CD4-positive, alpha-beta T cell treated with Interferon alpha-2 for 1 hour (primary cell): Measurements from ENCODE around the gene HHAT.

ENCODE experiments used
- DNase-seq, 2 donors: peaks; one replicate each; pipeline ENCODE4 v3.0.0-alpha.2; 2020 to 2022

HHAT gene

DNA sequence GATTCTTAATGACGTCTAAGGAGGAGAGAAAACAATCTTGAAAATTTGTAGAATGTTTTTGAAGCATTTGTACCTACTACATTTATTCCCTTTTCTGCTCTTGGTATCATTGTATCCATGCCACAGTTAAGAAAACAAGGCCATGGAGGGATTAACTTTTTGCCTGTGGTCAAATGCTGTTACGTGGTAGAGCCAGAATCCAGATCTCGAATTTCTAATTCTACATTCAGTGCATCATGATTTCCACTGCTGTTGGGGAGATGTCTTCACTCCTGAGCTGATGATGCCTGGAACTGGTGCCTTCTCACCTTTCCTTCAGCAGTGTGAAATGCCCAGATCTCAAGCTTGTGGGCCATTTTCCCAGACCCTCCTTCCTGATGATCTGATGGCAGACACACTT lies 175.6 kb downstream of the HHAT start:
- no peak for DNase-seq

GRCh38 chr1:210505601-210506496 lies 177.1 kb downstream of the HHAT start:
- DNase-seq: no peak

DNA sequence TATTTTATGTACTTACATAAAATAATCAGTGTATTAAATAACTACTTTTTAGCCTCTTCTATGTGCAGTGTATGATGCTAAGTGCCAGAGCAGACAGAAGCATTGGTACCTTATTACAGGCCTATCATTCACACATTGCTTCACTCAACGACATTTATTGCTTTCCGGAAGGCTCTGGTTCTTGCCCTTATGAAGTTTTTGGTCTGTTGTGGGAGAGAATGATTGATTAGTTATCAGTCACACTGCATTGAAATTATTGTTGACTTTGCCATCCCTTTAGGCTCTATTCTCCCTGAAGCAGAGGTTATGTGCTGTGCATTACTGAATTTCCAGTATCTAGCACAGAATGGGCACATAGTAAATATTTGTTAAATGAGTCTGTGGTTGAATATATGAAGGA lies 178.0 kb downstream of the HHAT start:
- DNase-seq: no peak

- DNase-seq: no peak
Measured at GRCh38 chr1:210516092-210516656, 187.5 kb downstream of the HHAT start.

- DNase-seq: no peak
Measured at GRCh38 chr1:210516697-210517459, 188.2 kb downstream of the HHAT start.

- no peak for DNase-seq
Measured at GRCh38 chr1:210523830-210524229, 195.1 kb downstream of the HHAT start.

DNA sequence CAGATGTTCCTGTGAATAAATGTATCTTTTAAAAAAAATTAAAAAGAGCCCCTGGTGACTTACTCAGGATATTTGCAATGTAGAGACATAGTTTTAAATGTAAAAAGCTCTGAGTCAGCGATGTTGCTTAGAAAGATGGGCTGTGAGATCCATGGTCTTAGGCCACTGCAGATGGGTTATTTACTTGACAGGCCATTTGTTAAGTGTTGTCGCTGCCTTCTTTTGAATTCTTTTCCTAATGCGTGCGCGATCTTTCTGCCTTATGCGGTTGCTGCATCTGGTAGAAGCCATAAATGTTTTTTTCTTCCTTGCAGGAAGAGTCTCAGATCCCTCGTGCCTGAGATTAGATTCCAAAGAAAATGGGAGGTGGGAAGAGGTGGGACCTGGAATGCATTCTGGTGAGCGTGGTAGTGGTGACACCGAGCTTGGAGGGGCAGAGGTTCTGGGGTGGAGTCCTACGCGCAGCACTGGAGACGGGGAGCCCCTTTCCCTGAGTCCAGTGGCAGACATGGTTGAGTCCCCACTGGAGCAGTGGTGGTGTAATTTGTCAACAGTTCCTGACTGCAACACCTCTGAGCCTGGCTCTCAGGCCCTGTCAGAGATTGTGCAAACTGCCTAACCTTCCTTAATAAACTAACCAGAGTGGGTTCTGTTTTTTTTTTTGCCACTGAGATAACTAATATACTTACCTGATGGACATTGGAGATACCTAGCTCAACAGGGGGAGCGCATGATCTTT lies 197.2 kb downstream of the HHAT start:
- DNase-seq: no peak

- no peak for DNase-seq
Measured at GRCh38 chr1:210527091-210527490, 198.4 kb downstream of the HHAT start.

DNA sequence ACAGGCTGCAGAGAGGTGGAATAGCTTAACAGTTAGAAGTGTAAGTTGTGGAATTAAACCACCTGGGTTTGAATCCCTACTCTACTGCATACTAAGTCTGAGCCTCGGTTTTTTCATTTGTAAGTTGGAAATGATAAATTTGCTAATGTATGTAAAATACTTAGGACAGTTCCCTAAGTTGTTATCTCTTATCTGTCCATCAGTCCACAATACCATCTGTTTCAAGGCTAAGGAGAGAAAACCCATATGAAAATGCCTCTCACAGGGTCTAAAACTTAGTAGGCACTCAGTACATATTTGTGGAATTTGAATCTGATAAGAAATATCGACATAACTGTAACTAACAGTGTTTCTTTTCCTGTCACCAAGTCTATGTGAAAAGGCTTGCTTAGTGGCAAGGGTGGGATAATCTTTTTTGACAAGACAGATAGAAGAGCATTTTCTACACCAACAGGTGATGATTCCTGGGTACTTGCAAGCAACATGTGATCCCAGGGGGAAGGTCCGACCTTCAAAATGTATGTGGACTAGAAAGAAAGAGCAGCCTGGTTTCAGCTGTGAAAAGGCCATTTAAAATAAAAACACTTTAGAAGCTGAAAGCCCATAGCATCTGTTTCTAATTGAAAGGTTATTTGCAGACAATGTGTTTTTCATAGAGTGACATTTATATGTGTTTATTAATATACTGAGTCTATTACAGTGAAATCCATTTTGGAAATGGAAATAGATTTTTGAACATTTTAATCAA lies 202.9 kb downstream of the HHAT start:
- DNase-seq: no peak

DNA sequence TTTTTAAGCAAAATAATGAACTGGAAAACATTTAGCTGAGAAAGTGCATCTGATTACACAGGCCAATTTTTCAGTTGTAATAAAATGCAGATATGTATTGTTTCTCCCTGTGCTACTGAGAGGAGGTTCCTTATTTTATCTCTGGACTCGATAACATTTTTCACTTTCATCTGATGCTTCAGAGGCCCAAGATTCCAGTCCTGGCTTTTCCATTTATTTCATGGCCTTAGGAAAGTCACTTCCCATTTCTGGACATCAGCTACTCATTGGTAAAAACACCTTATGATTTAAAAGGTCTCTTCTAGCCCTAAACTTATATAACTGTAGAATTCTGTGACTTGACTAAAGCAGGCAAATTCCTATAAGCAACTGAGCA lies 203.5 kb downstream of the HHAT start:
- DNase-seq: no peak

DNA sequence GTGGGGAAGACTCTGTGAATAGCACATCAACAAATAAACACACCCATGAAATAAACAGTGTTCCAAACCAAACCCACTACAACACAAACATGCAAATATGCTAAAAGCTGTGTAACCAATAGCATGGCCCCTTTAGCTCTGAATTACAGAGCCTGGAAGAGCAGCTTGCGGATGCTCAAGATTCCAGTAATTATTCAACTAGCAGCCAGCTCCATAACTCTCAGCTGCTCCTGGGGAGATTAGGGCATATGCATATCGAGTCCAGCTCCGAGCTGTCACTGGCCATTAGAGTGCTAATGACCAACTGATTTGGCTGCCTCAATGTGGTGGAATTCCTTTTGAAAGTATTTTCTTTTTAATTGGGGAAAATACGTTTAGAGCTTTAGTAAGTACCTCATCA lies 207.1 kb downstream of the HHAT start:
- no peak for DNase-seq

- DNase-seq: no peak
Measured at GRCh38 chr1:210536254-210536961, 207.7 kb downstream of the HHAT start.

DNA sequence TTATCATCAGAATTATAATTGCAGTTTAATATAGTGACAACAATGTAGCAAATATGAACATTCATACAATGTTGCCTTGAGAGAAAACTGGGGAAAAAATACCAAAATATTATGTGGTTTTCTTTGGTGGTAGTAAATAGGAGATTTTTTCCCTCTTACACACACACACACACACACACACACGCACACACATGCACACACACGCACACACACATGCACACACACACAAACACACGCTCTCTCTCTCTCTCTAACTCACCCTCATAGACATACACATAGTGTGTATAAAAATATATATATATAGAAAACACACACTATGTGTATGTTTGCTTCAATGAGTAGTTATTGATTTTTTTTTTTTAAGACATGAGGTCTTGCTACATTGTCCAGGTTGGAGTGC lies 211.6 kb downstream of the HHAT start:
- no peak for DNase-seq

GRCh38 chr1:210541680-210542358 lies 213.1 kb downstream of the HHAT start:
- DNase-seq: no peak

- no peak for DNase-seq
Measured at GRCh38 chr1:210551899-210552298, 223.2 kb downstream of the HHAT start.

GRCh38 chr1:210553711-210554110 lies 225.0 kb downstream of the HHAT start:
- DNase-seq: no peak

- DNase-seq: no peak
Measured at GRCh38 chr1:210554382-210554781, 225.7 kb downstream of the HHAT start.

DNA sequence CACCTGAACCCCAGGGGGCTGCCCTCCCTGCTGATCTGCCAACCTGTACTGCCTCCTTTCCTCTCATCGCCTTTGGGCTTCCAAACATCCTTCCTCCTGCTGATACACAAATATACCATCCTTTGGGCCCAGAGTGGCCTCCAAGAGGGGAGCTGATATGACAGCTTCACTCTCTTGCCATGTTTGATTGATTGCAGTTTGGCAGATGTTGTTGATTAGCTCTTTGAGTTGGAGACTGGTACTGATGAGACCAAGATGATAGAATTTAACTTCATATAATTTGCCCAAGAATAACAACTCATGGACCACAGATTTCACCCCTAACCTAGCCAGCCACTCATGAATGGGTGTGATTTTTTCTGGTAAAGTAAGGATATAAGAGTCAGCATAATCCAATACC lies 227.8 kb downstream of the HHAT start:
- no peak for DNase-seq

GRCh38 chr1:210557426-210558077 lies 228.8 kb downstream of the HHAT start:
- DNase-seq: no peak

GRCh38 chr1:210558302-210558701 lies 229.6 kb downstream of the HHAT start:
- DNase-seq: no peak

DNA sequence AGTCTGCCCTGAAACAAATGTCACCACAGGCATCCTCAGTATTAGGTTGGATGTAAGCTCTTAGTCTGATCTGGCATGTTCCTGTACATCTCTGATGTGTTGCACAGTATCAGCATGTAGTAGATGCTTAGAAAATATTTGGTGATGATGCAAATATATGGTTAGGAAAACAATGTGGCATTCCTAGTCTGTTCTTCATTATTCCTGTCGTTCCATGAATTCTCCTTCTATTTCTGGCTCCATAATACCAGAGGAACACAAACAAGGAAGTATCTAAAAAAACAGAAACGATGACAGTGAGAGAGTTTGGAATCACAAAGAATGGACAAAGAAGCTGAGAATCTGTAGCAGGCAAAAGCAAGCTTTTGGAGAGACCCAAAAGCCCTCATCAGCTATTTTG lies 236.6 kb downstream of the HHAT start:
- DNase-seq: no peak
